ENCODE results near the gene EEF2.

DNA sequence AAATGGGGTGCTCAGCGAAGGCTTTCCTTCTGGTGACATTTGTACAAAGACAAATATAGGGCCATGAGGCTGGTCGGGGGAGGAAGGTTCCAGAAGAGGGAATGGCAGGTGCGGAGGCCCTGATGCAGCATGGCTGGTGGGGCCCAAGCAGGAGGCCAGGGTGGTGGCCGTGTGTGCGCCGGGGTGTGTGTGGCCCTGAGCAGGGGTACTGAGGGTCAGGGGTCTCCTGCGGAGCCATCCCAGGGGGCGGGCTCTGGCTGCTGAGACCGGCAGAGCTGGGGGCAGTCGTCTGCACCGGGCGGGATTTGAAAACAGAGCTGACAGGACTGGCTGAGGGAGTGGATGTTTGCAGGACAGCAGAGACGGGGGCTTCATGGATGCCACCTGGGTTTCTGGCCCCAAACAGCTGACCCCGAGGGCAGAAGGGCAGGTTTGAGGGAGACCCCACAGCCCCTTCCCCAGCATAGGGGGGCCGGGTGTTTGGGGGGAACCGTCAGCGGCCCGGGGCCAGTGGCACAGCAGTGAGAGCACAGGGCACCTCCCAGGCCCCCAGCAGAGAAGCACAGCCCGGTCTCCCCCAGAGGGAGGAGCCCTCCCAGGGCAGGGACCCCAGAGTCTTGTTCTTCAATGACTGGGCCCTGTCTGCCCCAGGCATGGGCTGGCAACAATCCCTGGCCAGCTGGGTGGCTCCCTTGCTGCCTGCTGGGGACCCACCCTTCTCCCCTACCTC is 33.7 kb upstream of the EEF2 start:
- TF ChIP-seq, protein P1, sequence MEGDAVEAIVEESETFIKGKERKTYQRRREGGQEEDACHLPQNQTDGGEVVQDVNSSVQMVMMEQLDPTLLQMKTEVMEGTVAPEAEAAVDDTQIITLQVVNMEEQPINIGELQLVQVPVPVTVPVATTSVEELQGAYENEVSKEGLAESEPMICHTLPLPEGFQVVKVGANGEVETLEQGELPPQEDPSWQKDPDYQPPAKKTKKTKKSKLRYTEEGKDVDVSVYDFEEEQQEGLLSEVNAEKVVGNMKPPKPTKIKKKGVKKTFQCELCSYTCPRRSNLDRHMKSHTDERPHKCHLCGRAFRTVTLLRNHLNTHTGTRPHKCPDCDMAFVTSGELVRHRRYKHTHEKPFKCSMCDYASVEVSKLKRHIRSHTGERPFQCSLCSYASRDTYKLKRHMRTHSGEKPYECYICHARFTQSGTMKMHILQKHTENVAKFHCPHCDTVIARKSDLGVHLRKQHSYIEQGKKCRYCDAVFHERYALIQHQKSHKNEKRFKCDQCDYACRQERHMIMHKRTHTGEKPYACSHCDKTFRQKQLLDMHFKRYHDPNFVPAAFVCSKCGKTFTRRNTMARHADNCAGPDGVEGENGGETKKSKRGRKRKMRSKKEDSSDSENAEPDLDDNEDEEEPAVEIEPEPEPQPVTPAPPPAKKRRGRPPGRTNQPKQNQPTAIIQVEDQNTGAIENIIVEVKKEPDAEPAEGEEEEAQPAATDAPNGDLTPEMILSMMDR (conservative IDR thresholded peaks at IDR 0.05; ENCODE audit: low read length) = no peak
- TF ChIP-seq EZH2phosphoT487 (IDR thresholded peaks at IDR 0.05; ENCODE audit: borderline replicate concordance, low read depth, low read length) = no peak
